ENCODE measurements around the gene ERC2.

DNA sequence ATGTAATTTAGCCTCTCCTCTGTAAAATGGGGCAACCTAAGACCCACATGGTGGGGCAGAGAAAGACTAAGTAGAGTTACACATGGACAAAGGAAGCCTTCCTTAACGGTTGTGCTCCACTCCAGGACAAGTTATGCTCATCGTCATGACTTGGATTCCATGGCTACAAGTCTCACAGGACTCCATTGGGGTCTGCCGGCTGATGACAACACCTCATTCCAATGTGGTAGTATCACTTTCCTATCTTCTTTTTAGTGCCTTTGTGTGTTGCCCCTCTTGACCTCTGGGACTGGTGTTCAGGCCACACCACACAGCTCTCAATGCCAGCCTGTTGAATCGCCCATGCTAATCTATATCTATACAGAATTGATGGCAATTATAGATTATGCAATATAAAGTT is 799.9 kb downstream of the ERC2 start:
- TF ChIP-seq, protein P1, sequence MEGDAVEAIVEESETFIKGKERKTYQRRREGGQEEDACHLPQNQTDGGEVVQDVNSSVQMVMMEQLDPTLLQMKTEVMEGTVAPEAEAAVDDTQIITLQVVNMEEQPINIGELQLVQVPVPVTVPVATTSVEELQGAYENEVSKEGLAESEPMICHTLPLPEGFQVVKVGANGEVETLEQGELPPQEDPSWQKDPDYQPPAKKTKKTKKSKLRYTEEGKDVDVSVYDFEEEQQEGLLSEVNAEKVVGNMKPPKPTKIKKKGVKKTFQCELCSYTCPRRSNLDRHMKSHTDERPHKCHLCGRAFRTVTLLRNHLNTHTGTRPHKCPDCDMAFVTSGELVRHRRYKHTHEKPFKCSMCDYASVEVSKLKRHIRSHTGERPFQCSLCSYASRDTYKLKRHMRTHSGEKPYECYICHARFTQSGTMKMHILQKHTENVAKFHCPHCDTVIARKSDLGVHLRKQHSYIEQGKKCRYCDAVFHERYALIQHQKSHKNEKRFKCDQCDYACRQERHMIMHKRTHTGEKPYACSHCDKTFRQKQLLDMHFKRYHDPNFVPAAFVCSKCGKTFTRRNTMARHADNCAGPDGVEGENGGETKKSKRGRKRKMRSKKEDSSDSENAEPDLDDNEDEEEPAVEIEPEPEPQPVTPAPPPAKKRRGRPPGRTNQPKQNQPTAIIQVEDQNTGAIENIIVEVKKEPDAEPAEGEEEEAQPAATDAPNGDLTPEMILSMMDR (conservative IDR thresholded peaks at IDR 0.05; ENCODE audit: low read depth, low read length), result no peak
- TF ChIP-seq EZH2 (IDR thresholded peaks at IDR 0.05; ENCODE audit: low read length, unreplicated experiment) (no peak), EZH2phosphoT487 (IDR thresholded peaks at IDR 0.05; ENCODE audit: borderline replicate concordance, low read length) (no peak)

Data from PC-3 (cell line).